Measurements from ENCODE around the gene MRPL48. TPM values are rescaled to one million over a fixed set of nuclear protein-coding genes. Genes with fewer than 3 reads are reported as not detected.

Gene MRPL48
- 39.2 TPM for polyA plus RNA-seq (2012; ENCODE audit: insufficient read length, low read depth)

DNA sequence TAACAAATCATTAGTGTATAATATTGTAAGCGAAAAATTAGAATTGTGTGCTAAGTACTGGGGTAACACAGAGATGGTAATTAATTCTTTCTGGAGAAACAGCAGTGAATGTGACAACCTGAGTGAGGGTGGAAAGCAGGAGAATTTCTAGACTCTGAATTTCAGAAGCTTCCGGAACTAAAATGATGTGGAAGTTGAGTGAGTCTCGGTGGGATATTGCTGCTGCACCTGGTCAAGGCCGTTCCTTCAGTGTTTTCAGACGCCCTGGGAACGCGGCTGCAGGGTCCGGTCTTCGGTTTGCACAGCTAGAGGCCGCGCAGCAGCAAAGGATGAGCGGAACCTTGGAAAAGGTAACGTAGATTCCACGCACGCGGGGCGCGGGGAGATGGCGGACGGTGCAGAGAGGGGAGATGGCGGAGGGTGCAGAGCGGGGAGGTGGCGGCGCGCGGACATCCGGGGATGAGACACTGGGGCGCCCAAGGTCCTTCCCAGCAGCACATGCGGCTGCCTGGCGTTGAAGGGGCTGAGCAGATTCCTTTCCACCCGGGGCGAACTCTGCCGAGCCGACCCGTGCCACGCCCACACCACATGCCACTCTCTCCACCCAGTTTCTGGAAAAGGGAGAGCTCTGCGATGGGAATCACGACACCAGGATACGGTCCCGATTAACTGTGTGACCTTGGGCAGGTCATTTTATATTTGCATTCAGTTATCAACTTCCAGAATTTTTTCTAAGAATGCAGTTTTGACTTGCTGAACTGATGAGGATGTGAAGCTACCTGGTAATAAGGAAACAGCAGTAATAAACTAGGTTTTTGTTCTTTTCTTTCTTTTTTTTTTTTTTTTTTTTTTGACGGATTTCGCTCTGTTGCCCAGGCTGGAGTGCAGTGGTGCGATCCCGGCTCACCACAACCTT lies at the start of gene MRPL48:
MRPL48 (plus strand) TSS at position 232 of the 916 bp plus-strand sequence; CDS start at position 330, 98 bp downstream.
- TF ChIP-seq TAF1 (IDR thresholded peaks at IDR 0.05; ENCODE audit: borderline replicate concordance, insufficient read depth, low read length) (peak; percentile 97), FOXP2 (optimal IDR thresholded peaks at IDR 0.05; ENCODE audit: borderline replicate concordance, extremely low read depth, extremely low read length, insufficient read depth) (peak; percentile 56), POLR2AphosphoS5 (IDR thresholded peaks at IDR 0.05; ENCODE audit: low read depth, low read length) (peak; percentile 99), SIN3A (IDR thresholded peaks at IDR 0.05; ENCODE audit: borderline replicate concordance, insufficient read depth, low read length) (peak; percentile 81; the same call in 1 of the 2 replicates)
- TF ChIP-seq, protein P1, sequence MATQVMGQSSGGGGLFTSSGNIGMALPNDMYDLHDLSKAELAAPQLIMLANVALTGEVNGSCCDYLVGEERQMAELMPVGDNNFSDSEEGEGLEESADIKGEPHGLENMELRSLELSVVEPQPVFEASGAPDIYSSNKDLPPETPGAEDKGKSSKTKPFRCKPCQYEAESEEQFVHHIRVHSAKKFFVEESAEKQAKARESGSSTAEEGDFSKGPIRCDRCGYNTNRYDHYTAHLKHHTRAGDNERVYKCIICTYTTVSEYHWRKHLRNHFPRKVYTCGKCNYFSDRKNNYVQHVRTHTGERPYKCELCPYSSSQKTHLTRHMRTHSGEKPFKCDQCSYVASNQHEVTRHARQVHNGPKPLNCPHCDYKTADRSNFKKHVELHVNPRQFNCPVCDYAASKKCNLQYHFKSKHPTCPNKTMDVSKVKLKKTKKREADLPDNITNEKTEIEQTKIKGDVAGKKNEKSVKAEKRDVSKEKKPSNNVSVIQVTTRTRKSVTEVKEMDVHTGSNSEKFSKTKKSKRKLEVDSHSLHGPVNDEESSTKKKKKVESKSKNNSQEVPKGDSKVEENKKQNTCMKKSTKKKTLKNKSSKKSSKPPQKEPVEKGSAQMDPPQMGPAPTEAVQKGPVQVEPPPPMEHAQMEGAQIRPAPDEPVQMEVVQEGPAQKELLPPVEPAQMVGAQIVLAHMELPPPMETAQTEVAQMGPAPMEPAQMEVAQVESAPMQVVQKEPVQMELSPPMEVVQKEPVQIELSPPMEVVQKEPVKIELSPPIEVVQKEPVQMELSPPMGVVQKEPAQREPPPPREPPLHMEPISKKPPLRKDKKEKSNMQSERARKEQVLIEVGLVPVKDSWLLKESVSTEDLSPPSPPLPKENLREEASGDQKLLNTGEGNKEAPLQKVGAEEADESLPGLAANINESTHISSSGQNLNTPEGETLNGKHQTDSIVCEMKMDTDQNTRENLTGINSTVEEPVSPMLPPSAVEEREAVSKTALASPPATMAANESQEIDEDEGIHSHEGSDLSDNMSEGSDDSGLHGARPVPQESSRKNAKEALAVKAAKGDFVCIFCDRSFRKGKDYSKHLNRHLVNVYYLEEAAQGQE (IDR thresholded peaks at IDR 0.05; ENCODE audit: insufficient read depth in 1 of 2, low read depth in 2 of 2, low read length in 2 of 2) = peak; percentile 33 to 67; a peak in 2 of 4 replicates

DNA sequence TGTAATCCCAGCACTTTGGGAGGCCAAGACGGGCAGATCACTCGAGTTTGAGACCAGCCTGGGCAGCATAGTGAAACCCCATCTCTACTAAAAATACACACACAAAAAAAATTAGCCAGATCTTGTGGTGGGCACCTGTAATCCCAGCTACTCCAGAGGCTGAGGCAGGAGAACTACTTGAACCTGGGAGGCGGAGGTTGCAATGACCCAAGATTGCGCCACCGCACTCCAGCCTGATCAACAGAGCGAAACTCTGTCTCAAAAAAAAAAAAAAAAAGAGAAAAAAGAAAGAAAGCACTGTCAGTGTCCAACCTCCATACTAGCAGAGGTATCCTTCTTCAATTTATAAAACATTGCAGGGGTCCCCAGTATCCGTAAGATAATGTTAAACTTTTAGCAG lies 44.6 kb upstream of the MRPL48 start:
- TF ChIP-seq FOXP2 (optimal IDR thresholded peaks at IDR 0.05; ENCODE audit: borderline replicate concordance, extremely low read depth, extremely low read length, insufficient read depth) (no peak), POLR2AphosphoS5 (IDR thresholded peaks at IDR 0.05; ENCODE audit: low read depth, low read length) (no peak), SIN3A (IDR thresholded peaks at IDR 0.05; ENCODE audit: borderline replicate concordance, insufficient read depth, low read length) (no peak), TAF1 (IDR thresholded peaks at IDR 0.05; ENCODE audit: borderline replicate concordance, insufficient read depth, low read length) (no peak)
- TF ChIP-seq, protein P1 (IDR thresholded peaks at IDR 0.05; ENCODE audit: insufficient read depth in 1 of 2, low read depth in 2 of 2, low read length in 2 of 2) = no peak

DNA sequence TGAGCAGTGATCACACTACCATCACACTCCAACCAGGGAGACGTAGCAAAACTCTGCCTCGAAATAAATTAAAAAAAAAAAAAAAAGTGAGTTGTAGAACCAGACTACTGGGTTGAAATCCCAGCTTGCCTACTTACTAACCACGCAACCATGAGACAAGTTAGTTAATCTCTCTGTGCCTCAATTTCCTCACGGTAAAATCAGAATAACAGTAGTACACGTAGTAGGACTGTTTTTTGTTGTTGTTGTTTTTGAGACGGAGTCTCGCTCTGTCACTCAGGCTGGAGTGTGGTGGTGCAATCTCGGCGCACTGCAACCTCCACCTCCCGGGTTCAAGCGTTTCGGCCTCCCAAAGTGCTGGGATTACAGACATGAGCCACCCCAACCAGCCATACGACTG lies 41.0 kb upstream of the MRPL48 start:
- no peak for TF ChIP-seq POLR2AphosphoS5 (IDR thresholded peaks at IDR 0.05; ENCODE audit: low read depth, low read length)
- TF ChIP-seq, protein P1 (IDR thresholded peaks at IDR 0.05; ENCODE audit: insufficient read depth in 1 of 2, low read depth in 2 of 2, low read length in 2 of 2) = no peak
- TF ChIP-seq FOXP2 (optimal IDR thresholded peaks at IDR 0.05; ENCODE audit: borderline replicate concordance, extremely low read depth, extremely low read length, insufficient read depth) = no peak
- TF ChIP-seq TAF1 (IDR thresholded peaks at IDR 0.05; ENCODE audit: borderline replicate concordance, insufficient read depth, low read length) = no peak
- no peak for TF ChIP-seq SIN3A (IDR thresholded peaks at IDR 0.05; ENCODE audit: borderline replicate concordance, insufficient read depth, low read length)

DNA sequence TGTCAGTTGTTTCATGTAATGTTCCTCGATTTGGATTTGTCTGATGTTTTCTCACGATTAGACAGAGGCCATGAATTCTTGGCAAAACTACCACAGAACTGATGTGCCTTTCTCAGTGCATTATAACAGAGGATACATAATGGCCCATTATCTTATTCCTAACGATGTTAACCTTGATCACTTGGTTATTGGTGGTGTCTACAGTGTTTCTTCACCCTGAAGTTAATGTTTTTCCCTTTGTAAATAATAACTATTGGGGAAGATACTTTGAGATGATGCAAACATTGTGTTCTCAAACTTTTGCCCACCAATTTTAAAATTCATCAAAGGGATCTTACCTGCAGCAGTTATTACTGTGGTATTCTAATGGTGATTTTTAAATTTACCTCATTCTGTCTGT lies 39.9 kb upstream of the MRPL48 start:
- TF ChIP-seq, protein P1 (IDR thresholded peaks at IDR 0.05; ENCODE audit: insufficient read depth in 1 of 2, low read depth in 2 of 2, low read length in 2 of 2) = no peak
- TF ChIP-seq FOXP2 (optimal IDR thresholded peaks at IDR 0.05; ENCODE audit: borderline replicate concordance, extremely low read depth, extremely low read length, insufficient read depth) = no peak
- TF ChIP-seq POLR2AphosphoS5 (IDR thresholded peaks at IDR 0.05; ENCODE audit: low read depth, low read length) = no peak
- TF ChIP-seq SIN3A (IDR thresholded peaks at IDR 0.05; ENCODE audit: borderline replicate concordance, insufficient read depth, low read length) = no peak
- no peak for TF ChIP-seq TAF1 (IDR thresholded peaks at IDR 0.05; ENCODE audit: borderline replicate concordance, insufficient read depth, low read length)

Data from PFSK-1 (cell line).